Ascending aorta (tissue), 2 donors: ENCODE data around the gene CBLB. TPM values are rescaled to one million over a fixed set of nuclear protein-coding genes. Genes with fewer than 3 reads are reported as not detected.

ENCODE experiments used
- DNase-seq, 2 donors: peaks; one replicate each; pipeline ENCODE4 v3.0.0-alpha.2; 2019; ENCODE audit warnings: low spot score in 2 of 2
- H3K27ac ChIP-seq, 2 donors: fragments of 200-600 bp; sonication (generic); one replicate each; pipeline ENCODE4 v1.5.1; 2016 to 2017; ENCODE audit warnings: mild to moderate bottlenecking in 1 of 2
- H3K27me3 ChIP-seq: fragments of 200-600 bp; sonication (generic); one replicate; pipeline ENCODE4 v1.5.1; 2017
- H3K36me3 ChIP-seq, 2 donors: fragments of 200-600 bp; sonication (generic); one replicate each; pipeline ENCODE4 v1.5.1; 2016
- H3K4me1 ChIP-seq, 2 donors: fragments of 200-600 bp; sonication (generic); one replicate each; pipeline ENCODE4 v1.5.1; 2016 to 2017; ENCODE audit warnings: mild to moderate bottlenecking in 1 of 2
- H3K4me3 ChIP-seq, 2 donors: fragments of 200-600 bp; sonication (generic); one replicate each; pipeline ENCODE4 v1.5.1; 2016 to 2017; ENCODE audit warnings: mild to moderate bottlenecking in 1 of 2
- H3K9me3 ChIP-seq, 2 donors: fragments of 200-600 bp; sonication (generic); one replicate each; pipeline ENCODE4 v1.5.1; 2016
- CTCF ChIP-seq, 3 experiments: fragments of 200-600 bp in 2 of 3; fragments of 450-650 bp in 1 of 3; sonication (generic) in 2 of 3; IDR thresholded peaks; one replicate each; pipeline ENCODE4 v1.5.1; 2016 to 2019; ENCODE audit warnings: antibody characterized with exemption in 3 of 3, mild to moderate bottlenecking in 1 of 3, moderate library complexity in 1 of 3
- intact Hi-C: fragments of 100-400 bp; cut with DNase I; formaldehyde crosslinking; loops from one replicate; pipeline ENCODE4 v1.15.1; 2023
- total RNA-seq: library from RNA; depleted of rRNA; stranded (reverse); fragments of >200 nt; gene quantifications from one replicate; pipeline ENCODE4 v1.1.0, GENCODE V29; 2016

Gene CBLB
- total RNA-seq, 1 donor from 2014 or later: 30.0 TPM

- intact Hi-C loops: loop anchor here (5.0 to 10.0 kb wide), 4 partner anchors 132 to 500 kb away; partner anchors contain the start of gene ALCAM
- no peak for TF ChIP-seq CTCF (IDR thresholded peaks at IDR 0.05)
- DNase-seq: no peak
- Histone ChIP-seq H3K4me1 (peaks cover 0 to 25% of the 10 kb centered on the region in 2 donors), H3K27ac (peak overlapping the region; percentile 31 to 99), H3K36me3 (peaks cover 0 to 8% of the 10 kb centered on the region in 2 donors), H3K27me3 (no peaks in the 10 kb centered on the region), H3K4me3 (peak overlapping the region; percentile 97 to 100), H3K9me3 (no peaks in the 10 kb centered on the region)
Observed at GRCh38 chr3:105866656-105867653, 1.9 kb downstream of the CBLB start.

- Histone ChIP-seq H3K36me3 (peaks cover 0 to 8% of the 10 kb centered on the region in 2 donors), H3K4me3 (peak overlapping the region; percentile 97 to 100), H3K9me3 (no peaks in the 10 kb centered on the region), H3K4me1 (peaks cover 0 to 27% of the 10 kb centered on the region in 2 donors), H3K27me3 (no peaks in the 10 kb centered on the region), H3K27ac (peak overlapping the region in 1 of 2 donors; percentile 99)
- no peak for TF ChIP-seq CTCF (IDR thresholded peaks at IDR 0.05)
- intact Hi-C loops: loop anchor here (5.0 to 10.0 kb wide), 4 partner anchors 131 to 499 kb away; partner anchors contain the start of gene ALCAM
- DNase-seq: no peak
Observed at GRCh38 chr3:105865867-105866350, 2.9 kb downstream of the CBLB start.

DNA sequence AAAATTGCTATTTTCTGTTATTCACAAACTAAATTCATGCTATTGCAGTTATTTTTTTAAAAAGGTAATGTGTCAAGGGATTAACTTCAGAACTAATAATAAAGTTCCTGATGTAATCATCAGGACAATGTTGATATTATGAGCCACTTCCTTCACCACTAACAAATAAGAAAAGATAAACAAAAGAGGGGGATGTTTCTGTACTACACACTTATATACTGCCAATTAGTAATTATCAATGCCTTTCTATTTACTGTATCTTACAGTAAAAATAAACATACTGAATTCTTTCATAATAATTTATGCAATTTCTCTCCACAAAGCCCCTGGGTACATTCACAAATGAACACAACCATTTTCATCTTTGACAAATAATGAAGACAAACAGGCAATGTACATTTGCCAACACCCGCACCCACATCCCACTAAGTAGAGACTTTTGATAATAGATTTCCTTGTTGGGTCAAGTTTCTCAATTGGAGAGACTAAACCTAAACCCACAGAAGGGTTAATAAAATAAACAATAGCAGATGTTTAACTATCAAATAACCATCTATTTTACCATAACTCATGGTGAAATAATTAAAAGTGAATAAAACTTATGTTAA is 3.7 kb downstream of the CBLB start:
- no peak overlapping the region for H3K27ac ChIP-seq
- no peaks in the 10 kb centered on the region for H3K9me3 ChIP-seq
- no peak for DNase-seq
- peaks cover 0 to 32% of the 10 kb centered on the region in 2 donors for H3K4me1 ChIP-seq
- intact Hi-C loops: loop anchor here (5.0 to 10.0 kb wide), 4 partner anchors 130 to 498 kb away; partner anchors contain the start of gene ALCAM
- H3K4me3 ChIP-seq: peak overlapping the region; percentile 97 to 100
- TF ChIP-seq CTCF (IDR thresholded peaks at IDR 0.05): no peak
- no peaks in the 10 kb centered on the region for H3K27me3 ChIP-seq
- peaks cover 0 to 8% of the 10 kb centered on the region in 2 donors for H3K36me3 ChIP-seq

DNA sequence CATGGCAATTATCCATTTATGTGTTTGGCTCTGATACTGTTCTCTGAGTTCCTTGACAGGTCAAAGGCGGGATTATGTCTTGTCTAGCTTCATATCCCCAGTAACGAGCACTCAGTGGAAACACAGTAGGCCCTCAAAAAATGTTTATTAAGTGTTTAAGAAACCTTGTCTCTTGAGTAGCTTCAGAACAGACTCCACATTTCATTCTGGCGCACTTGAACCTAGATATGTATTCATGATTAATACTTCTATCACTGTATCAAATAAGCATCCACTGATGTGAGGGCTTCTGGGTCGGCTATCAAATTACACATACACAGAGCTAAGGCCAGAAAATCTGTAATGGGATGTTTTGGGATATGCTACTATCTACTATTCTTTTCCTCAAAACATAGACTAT is 4.6 kb downstream of the CBLB start:
- TF ChIP-seq CTCF (IDR thresholded peaks at IDR 0.05): no peak
- Histone ChIP-seq H3K27me3 (no peaks in the 10 kb centered on the region), H3K27ac (no peak overlapping the region), H3K9me3 (no peaks in the 10 kb centered on the region), H3K4me3 (peak overlapping the region in 1 of 2 donors; percentile 7), H3K36me3 (peaks cover 0 to 8% of the 10 kb centered on the region in 2 donors), H3K4me1 (peaks cover 0 to 32% of the 10 kb centered on the region in 2 donors)
- no peak for DNase-seq
- intact Hi-C loops: loop anchor here (10.0 kb wide), 1 partner anchor 129 kb away; no protein-coding TSS in a partner anchor

- Histone ChIP-seq H3K4me1 (peaks cover 0 to 32% of the 10 kb centered on the region in 2 donors), H3K27ac (no peak overlapping the region), H3K36me3 (peaks cover 0 to 11% of the 10 kb centered on the region in 2 donors), H3K4me3 (no peak overlapping the region), H3K27me3 (no peaks in the 10 kb centered on the region), H3K9me3 (no peaks in the 10 kb centered on the region)
- no peak for DNase-seq
- no peak for TF ChIP-seq CTCF (IDR thresholded peaks at IDR 0.05)
- intact Hi-C loops: loop anchor here (10.0 kb wide), 1 partner anchor 129 kb away; no protein-coding TSS in a partner anchor
Observed at GRCh38 chr3:105863608-105864007, 5.2 kb downstream of the CBLB start.
